SK-N-DZ (cell line): ENCODE results near the gene NPM3.

Source experiments
- DNase-seq: peaks from one replicate; pipeline ENCODE4 v3.0.0-alpha.2; 2015; ENCODE audit warnings: low spot score

Gene NPM3

DNA sequence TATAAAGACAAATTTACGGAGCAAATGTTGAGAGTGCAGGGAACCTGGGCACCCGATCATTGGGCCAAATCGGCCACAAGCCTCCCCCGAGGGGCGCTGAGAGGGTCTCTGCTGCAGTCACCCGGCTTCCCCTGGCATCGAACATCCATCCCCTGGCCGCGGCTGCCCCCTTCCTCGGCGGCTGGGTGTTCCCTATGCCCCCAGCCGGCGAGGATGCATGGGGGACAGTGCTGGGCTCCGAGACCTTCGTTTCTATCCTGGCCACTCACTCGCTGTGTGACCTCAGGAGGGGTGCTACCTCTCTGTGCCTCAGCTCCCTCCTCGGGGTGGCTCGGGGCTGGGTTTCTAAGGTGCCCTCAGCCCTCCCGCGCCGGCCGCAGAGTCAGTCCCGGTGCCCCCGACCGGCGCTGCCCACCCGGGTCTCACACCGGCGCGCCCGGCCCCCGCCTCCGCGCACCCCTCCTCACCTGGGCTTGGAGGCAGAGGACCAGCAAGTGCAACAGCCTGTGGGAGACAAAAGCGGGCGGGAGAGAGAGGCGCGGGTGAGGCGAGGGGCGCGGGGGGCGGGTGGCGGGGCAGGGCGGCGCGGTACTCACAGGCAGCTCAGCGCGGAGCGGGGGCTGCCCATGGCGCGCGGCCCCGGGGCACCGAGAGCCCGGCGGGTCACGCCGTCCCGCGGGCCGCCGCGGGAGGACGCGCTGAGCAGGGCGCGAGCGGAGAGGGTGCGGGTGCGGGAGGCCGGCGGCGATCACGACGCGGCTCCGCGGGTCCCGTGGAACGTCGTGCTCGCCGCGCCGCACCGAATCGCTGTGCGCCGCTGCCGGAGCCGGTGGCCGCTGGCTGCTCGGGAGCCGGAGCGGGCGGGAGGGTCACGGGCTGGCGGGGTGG lies 7.7 kb downstream of the NPM3 start, which contains the start of gene FGF8:
FGF8 (minus strand) TSS at position 842 of the 888 bp plus-strand sequence; CDS start at position 628, 214 bp downstream.
- no peak for DNase-seq

DNA sequence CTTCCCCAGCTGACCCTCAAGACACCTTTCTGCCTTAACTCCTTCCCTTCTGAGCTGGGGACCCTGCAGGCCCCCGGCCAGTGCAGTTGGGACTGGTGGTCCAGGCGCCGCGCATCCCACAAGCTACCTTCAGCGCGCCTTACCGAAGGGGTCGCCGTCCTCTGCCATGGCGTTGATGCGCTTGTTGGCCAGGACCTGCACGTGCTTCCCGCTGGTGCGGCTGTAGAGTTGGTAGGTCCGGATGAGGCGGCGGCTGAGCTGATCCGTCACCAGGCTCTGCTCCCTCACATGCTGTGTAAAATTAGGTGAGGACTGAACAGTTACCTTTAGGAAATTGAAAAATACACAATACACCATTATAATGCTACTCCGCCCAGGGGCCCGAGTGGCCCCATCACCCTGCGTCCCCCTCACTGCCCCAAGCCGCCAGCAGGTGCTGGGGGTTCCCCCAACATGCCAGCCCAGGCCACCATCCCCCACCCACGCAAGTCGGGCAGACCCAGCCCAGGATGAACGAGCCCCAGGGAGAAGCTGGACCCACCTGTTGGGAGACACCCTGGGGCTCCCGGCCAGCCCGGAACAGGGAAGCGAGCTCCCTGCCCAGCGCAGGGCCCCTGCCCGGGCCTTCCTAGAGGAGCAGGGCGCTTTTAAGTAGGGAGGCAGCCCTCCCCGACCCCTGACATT lies 8.5 kb downstream of the NPM3 start:
- DNase-seq, result no peak

DNA sequence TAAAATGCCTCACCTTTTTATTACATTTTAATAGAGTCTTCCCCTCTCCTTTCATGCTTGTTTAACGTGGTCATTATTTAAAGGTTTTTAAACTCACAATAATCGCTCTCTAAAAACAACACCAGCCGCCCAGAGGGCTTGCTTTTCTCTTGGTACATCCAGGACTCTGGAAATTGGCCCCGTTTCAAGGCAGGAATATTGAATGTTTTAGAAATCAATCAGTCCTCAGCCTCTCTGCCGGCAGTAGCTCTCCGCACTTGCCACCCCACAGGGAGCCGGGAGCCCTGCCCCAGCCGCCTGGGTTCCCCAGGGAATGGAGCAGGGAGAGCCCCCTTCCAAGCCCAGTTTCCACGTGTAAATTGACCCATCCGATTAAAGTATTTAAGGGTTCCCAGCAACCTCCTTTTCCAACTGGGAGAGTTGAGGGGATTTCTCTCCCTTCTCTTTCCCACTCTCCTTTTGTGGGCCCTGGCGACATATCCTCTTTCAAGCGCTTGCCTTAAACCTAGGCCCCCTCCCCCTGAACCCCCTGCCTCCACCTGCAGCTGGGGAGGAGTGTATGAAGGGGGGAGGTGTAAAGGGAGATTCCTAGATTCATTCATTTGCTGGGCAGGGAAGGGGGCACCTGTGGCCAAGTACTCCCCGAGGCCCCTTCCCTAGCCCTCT lies 9.2 kb downstream of the NPM3 start:
- DNase-seq, result no peak

DNA sequence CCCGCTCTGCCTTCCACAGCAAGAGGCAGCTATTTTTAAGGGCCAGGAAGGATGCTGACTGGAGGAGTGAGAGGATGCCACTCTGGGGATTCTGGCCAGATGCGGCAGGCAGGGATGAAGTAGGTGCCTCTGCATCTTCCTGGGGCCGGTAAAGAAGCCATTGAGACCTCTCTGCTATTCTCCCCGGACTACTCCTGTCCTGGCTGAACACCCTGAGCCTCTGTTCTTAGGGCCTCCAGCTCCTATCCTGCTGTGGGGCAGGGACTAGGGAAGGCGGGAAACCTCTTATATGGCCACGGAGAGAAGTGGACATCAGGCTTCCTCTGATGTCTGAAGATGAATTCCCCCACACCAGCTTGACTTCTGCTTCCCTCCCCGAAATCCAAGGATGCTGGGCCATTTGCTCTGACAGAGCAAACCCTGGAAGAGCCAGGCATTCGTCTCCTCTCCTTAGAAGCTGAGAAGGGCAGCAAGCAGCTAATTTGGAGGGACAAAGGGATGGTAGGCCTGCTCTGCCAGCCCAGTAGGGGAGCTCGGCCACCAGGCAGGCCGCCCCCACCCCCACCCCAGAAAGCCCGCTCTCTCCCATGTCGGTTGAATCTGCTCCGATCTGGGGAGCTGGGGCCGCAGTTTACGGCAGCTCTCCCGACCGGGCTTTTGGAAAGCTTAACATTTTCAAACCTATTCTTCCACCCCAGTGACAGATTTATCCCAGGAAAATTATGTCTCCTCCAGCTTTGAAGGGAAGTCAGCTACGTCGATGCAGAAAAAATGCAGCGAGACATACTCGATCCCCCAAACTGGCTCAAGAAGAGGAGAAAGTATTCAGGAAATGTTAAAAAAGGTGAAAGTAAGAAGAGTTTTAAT lies 10.1 kb downstream of the NPM3 start:
- no peak for DNase-seq

DNA sequence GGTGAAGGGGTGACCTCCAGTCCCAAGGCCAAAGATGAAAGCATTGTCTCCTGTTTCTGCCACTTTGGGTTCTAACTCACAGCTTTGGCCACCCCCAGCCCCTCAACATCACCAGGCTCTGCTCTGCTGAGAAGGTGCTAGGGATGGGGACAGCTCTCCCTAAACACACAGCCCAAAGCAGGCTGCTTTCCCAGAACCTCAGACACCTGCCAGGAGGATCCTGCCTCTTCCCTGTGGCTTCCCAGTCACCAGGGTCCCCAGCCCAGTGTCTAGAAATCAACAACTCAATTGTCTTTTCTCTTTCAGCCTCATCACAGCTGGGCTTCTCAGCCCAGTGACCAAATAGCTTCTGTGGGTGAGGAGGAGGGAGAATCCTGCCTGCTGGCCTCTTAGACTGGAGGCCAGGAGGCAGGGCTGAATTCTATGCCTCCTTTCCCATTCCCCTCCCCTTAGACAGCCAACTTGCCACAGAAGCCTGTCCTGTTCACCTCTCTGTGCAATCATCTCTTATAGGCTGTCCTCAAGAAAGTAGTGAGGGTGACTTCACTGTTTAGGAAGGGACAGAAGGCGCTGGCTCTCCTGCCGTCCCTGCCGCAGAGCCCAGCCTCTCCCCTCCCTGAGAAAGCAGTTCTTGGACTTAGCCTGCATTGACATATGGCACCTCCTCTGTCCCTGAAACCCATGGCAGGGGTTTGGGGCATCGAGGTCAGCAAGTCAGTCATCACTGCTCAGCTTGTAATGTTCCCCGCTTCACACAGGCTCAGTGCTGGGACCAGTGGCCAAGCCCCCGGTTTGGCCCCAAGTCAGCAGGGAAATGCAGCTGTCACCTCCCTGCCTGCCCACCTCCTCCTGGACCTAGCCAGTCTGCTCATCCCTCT lies 11.0 kb downstream of the NPM3 start:
- DNase-seq, result no peak

DNA sequence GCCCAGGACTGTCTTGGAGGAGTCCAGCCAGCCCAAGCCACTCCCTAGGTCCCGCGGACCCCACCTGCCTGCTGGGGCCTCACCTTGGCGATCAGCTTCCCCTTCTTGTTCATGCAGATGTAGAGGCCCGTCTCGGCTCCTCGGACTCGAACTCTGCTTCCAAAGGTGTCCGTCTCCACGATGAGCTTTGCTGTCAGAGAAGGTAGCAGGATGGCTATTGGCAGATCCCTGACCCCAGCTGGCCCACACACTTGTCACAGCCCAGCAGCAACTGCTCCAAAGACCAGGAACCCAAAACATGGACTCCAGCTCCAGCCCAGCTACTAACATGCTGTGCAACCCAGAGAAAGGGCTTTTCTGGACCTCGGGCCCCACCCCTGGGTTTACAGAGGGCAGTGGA lies 11.9 kb downstream of the NPM3 start:
- no peak for DNase-seq

DNA sequence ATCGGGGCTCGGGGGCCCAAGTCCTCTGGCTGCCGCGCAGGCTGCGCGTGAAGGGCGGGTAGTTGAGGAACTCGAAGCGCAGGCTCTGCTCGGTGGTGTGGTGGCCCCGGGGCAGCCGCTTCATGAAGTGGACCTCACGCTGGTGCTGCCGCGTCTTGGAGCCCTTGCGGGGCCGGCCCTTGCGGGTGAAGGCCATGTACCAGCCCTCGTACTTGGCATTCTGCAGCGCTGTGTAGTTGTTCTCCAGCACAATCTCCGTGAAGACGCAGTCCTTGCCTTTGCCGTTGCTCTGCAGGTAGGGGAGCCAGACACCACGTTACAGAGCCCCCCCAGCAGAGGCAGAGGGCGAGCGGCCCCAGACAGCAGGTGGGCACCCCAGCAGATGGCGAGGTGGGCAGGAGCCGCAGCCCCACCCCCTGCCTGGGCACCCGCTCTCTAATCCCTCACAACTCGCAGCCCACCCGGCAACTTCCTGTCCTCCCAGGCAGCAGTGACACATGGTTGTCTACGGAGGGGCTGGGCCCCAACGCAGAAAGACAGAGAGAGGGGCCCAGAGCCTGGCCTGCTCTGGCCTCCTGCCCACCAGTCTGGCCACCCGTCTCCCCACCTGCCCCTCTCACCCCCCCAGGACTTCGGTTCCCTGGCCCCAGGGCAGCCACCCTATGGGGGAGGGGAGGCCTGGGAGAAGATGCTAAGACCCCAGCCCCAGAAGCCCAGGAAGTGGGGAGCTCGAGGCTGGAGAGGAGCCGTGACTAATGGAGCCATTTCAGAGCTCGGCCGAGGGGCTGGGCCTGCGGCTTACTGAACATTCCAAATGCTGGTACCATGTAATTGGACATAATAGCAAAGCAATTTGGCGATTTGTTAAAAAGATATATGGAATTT lies 12.7 kb downstream of the NPM3 start:
- no peak for DNase-seq

DNA sequence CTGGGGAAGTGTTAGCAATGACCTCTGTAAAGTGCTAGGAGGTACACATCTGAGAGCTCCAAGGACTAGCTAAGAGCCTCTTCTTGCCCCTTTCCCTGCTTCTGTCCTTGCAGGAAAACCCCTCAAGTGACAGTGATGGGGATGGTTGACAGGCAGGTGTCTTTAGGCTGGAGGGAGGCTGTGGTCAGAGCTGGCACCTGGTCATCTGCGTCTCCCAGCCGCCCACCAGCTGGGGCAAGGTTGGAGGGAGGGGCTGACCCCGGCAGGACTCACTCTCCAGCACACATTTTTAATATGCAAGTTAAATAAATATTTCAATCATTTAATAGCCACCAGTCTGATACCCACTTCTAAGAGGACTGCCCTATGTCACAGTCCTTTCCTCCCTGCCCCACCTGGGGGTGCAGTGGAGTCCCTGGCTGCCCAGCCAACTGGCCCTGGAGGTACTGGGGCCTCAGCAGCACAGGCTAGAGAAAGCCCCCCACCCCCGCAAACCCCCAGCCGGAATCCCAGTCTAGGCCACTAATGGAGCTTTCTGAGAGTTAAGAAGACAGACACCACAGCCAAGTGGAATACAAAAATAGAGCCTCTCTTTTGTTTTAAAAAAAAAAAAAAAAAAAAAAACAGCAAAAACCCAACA lies 13.6 kb downstream of the NPM3 start:
- DNase-seq, result no peak

DNA sequence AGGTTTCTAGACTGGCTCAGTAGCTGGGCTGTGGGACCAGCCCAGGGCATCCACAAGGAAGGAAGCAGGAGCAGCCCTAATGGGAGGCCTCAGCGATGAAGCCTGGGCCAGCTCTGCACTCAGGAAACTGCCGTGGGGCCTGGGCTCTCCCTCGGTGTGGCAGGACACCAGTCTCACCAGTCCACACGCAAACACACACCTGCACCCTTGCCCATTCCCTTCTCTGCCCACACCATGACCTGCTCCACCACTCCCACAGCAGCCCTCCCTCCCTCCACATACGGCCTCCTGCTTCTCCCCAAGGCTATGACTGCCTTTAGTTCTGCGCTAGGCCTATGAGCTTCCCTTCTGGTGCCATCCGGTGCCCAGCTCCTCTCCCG lies 14.5 kb downstream of the NPM3 start:
- DNase-seq, result no peak

DNA sequence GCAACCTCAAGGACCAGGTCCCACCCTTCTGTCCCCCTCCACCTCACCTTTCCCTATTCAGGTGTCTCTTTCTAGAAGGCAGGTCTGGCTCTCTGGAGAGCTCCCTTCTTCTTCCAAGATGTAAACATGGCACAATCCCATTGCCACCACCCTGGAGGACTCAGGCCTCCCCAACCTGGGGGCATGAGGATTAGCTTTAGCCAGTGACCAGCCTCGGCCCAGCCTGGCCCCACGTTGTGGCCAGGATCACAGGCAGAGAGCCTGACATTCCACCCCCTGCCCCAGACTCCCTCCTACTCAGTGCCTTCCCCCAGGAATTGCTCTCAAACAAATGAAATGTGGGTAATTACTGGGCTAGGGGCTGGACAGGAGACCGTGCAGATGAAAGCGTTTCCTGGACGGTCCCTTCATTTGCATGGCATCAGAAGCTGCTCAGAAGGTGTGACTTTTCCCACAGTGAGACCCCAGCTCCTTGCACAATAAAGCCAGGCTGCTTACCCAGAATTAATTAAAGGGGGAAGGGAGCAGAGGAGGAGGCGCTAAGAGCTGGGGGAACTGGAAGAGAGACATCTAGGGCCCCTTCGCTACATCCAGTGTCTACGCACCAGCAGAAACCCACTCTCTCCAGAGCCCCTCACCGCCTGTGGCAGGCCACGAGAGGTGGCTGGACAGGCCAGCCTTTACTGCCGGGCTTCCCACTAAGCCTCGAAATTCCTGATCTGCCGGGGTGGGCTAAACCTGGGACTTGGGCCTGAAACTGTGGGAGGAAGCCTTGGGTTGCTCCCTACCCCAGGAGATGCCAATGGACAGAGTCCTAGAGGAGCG lies 15.1 kb downstream of the NPM3 start:
- DNase-seq, result no peak

DNA sequence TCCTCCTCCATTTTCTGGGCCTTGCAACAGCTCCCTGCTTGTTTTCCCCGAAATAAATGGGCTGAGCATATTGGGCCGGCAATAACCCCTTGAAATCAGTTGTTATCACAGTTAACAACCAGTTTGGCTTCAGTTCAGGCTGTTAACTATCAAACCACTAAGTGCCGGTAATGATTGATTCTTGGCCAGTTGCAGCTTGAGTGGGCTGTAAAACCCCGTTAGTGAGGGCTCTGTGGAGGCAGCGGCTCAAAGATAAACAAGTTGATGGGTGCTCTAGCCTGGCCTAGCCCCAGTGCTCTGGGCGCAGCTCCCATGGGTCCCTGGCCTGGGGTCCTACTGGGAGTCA lies 15.7 kb downstream of the NPM3 start:
- no peak for DNase-seq

DNA sequence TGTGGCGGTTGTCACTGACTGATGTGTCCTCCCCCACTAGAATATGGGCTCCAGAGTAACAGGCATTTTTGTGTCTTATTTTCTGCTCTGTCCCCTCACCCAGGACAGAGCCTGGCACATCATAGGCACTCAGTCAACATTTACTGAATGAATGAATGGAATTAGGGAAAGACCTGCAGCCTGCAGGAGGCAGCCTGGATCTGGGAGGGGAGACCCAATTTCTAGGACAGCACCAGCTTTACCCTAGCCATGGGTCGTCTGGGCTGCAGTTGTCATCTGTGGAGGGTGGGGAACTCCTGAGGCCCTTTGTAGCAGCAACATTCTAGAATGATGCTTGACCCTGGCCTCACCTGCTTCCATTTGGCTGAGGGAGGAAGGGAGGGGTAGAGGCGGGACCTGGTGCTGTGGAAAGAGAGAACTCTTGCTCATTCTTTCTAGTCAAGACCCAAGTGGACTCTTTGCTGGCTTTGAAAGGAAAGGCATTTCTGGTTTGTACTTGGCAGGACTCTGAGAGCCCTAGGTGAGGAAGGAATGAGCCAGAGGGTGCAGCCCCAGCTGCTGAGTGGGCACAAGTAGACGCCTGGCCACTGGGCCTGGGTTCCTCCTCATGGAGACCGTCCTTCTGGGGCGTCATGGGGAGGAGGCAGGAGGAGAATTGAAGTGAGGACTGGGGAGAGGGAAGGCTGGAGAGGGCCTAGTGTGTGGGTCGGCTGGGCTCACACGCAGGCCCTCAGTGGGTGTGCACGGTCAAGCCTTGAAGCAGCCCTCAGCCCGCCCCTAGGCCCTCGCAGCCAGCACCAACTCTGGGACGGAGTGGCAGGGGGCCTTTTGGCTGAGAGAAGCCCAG lies 16.3 kb downstream of the NPM3 start:
- no peak for DNase-seq

DNA sequence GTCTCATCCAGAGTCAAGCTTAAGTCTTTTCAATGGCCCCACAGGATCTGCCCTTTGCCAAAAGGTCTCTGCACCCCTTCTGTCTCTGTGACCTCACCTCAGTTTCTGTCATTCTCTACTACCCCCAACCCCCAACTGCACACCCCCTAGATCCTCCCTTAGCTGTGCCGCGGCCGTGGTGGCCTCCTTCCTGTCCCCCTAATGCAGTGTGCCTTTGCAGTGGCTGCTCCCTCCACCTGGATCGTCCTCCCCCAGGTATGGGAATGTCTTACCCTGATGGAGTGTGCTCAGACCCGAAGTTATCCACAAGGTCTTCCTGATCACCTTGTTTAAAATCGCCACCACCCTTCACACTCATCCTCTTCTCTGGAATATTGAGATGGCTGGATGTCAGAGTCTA lies 16.9 kb downstream of the NPM3 start:
- DNase-seq, result no peak

DNA sequence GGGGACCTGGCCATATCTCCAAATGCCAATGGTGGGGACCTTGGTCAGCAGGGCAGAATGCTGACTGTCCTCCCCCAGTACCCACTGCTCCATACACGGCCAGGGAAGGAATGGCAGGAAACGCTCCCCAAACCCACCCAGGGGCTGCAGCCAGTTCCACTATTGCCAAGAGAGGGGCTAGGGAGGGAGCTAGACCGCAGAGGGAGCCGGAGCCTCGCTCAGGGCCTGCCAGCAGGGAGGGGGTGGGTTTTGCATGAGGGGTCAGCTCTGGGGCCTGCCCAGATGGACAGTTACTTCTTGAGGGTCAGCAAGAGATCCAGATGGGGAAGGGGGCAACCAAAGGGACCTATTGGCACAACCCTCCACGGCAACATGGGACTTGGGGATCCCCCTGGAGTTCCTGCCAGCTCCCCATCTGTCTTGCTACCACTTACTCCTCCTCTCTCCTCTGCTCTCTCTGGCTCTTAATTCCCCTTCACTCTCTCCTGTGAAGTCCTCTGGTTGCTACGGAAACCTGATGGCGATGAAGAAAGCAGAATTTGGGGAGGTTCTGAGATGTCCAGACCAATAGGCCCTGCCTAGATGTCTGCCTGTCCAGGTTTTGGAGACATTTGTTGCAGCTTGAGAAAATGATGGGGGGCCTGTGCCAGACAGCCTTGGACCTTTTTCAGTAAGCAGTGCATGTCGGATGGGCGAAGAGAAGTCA lies 20.0 kb downstream of the NPM3 start:
- no peak for DNase-seq

DNA sequence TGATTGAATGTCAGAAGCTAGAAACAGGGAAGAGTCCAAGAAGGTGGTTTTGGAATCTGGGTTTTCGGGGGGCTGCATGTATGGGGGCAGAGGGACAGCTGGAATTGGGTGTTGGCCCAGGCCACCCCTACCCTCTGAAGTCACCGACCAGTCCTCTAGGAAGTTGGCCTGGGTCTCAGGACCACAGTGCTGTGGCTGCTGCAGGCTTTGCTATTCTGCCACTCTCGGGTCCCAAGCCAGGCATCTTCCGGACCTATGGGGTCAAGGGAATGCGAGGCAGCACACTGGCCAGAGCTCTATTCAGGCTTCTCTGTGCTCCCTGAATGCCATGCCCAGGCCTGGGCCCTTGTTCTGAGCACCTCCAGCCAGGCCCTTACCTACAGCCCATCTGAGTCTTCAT lies 20.5 kb downstream of the NPM3 start:
- DNase-seq, result no peak

DNA sequence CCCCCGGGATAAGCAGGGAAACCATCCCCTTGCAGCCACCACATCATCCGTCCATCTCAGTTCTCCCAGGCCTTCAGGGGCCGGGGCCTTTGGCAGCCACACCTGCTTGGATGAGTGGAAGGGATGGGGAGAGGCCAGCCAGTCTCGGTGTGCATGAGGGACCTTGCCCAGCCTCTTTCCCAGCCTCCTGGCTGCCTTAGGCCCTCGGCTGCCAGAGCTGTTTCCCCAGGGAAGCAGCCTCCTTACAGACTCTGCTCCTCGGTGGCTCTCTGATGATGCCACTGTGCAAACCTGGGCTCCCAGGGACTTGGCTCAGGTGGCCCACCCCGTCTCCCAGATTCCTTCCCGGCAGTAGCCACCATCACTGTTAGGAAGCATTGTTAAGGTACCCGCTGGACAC lies 22.0 kb downstream of the NPM3 start:
- DNase-seq, result no peak

DNA sequence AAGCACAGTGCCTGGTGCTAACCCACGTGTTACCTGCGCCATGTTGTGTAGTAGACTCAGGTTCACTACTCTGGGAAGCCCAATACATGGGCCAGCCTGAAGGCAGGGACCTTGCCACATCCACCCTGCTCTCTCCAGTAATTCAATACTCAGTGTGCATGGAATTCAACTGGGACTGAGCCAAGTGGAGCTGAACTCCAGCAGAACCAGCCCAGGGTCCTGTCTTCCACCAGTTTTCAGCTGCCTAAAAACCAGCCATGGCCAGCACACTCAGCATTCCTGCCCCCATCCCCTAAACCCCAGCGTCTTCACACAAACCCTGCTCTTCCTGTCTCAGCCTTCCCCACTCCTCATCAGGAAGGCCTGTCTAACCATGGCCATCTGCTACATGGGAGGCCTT lies 22.7 kb downstream of the NPM3 start:
- DNase-seq, result no peak
